Erythroblast (primary cell): Measurements from ENCODE around the gene SIDT2.

Experiments used
- GATA1 ChIP-seq: IDR thresholded peaks from 2 replicates; pipeline ENCODE4 v1.6.1; 2011; ENCODE audit warnings: low read depth, mild to moderate bottlenecking, control low read depth, low read length, moderate library complexity
- POLR2A ChIP-seq: IDR thresholded peaks from 2 replicates; pipeline ENCODE4 v1.6.1; 2011; ENCODE audit warnings: mild to moderate bottlenecking, low read length

GRCh38 chr11:117175781-117176180, 2.8 kb upstream of the SIDT2 start:
- TF ChIP-seq POLR2A, result no peak
- TF ChIP-seq GATA1, result no peak
